ENCODE results near the gene CAPN5. TPM values are rescaled to one million over a fixed set of nuclear protein-coding genes. Genes with fewer than 3 reads are reported as not detected.

CAPN5 gene
- total RNA-seq, 1 donor from 2014 or later, result 5.1 TPM

DNA sequence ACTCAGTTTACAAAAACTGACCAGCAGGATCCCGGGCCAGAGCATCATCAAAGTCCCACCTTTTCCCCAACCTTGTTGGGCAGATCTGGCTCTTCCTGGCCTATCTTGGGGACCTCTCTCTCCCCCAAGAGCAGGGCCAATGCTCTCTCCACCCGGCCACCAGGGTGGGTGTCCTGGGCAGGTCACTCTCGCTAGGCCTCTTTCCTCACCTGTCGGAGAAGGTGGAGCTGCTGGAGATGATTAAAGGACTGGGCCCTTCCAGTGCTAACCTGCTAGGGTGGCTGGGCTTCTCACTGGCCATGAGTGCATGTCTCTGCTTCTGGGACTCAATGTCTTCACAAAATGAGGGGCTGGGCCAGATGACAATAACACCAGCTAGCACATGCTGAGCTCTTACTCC lies 2.9 kb upstream of the CAPN5 start:
- no peak for DNase-seq (ENCODE audit: low spot score)

DNA sequence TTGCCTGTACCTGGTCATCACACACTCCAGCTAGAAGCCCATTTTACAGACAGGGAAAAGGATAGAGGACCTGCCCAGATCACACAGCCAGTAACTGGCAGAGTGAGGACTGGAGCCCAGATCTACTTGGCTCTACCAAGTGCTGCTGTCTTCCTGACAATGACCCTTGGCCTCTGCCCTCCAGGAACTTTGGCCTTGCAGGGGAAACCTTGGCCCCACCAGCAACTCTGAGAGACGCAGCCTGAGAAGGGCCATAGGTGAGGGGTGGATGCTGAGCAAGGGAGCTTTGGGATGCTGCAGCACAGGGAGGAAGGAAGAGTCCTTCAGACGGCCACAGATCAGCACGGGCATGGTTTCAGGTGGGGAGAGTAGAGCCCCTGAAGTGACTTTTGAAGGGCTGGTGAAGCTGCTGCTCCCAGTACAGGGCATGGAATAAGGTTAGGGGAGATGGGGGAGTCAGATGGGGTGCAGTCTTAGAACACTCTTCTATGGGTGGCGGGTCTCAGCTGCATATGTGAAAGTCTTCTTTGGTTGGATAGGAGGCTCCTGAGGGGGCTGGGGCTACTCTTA lies 2.0 kb upstream of the CAPN5 start:
- peak; percentile 39 for DNase-seq (ENCODE audit: low spot score)

DNA sequence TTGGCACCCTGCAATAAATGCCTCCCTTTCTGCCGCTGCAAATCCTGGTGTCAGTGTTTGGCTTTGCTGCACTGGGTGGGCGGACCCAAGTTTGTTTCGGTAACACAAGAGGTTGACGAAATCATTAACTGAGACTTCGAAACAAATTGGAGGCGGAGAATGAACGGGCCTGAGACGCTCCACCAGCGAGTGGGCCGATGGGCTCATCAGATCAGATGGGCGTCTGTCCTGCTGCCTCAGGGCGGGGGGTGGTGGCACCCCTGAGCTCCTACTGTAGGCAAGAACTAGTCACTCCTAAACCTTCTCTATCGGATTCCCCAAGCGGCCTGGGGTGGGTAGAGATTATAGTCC lies 918 bp upstream of the CAPN5 start:
- DNase-seq (ENCODE audit: low spot score), result peak; percentile 84

DNA sequence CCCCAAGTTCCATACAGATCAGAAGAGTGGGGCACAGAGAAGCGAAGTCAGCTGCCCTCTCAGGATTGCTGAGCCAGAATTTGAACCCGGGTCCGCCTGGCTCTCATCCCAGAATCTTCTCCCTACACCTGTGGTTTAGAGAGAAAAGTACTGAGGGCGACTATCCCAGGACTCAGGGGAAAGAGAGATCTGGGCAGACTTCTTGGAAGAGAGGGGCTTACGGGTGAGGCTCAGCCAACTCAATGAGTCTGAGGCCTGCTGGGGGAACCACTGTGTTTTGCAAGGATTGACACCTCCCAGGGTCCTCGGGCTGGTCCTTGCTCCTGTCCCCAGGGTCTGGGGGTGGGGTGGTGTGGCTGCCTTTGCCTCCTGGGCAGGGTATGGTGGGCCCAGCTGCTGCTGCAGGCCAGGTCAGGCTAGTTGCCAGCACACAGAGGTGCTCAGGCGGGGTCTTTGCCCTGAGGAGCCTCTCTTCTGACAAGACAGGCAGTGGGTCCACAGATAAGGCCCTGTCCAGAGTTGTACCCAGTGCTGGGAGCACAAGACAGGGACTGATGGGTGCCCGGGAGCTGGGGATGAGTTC lies 1.2 kb downstream of the CAPN5 start:
- DNase-seq (ENCODE audit: low spot score), result peak; percentile 51

DNA sequence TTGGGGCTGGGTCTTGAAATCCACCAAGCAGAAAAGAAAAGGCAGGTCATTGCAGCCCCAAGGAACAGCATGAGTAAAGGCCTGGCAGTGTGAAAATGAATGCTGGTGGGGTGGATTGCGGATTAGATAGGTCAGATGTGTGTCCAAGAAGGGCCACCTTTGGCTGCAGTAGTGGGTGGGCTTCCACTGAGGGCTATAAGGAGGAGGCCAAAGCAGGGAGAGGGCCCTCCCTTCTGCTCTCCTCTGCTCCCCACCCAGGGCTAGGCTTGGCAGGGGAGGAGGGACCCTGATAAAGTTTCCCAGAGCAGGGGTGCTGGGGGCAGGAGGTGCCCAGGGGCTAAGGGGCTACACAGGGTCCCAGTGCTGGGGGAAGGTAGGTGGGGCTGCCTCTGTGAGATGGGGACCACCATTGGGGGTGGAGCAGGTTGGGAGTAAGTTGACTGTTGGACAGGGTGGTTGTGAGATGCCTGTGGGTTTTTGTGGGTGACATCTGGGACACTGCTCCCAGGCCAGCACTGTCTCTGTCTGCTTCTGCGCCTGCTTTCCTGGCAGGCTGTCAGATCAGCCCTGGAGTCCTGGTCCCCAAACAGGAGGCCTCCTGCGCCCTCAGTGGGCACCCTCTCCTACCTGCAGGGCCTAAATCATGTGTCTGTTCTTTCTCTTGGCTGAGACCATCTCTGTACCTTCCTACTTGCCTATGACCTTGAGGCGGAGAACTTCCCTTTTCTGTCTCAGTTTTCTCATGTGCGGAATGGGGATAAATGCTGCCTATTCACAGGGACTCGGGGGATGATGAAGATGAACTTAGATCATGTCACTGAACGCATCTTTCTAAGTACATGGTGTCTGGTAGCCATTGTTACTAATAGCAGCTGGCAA lies 1.9 kb downstream of the CAPN5 start:
- peak; percentile 82 for DNase-seq (ENCODE audit: low spot score)

DNA sequence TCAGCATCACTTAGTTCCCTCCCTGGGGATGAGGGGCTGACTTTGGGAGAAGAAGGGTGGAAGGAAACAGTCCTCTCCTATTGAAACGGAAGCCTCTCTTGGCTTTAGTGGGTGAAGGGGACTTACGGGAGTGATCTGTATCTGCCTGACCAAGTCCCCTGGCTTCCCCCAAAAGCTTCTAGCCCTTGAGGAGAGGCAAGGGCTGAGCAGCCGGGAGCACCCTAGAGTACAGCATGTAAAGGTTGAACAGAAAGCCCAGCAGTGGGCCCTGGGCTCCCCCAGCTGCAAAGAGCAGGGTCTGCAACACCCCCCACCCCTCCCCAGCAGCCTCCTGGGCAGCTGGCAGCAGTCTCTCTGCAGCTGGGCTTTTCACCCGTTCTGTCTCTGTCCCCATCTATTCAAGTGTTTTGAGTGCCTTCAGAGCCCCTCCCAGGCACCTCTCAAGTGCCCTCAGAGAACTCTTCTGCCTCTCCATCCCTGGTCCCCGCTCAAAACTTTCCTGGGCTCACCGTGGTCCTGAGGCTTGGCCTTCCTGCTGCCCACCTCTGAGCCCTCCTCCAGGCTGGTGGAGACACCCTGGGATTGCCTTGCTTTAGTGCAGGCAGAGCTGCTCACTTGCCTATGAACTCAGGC lies 2.7 kb downstream of the CAPN5 start:
- peak; percentile 83 for DNase-seq (ENCODE audit: low spot score)

DNA sequence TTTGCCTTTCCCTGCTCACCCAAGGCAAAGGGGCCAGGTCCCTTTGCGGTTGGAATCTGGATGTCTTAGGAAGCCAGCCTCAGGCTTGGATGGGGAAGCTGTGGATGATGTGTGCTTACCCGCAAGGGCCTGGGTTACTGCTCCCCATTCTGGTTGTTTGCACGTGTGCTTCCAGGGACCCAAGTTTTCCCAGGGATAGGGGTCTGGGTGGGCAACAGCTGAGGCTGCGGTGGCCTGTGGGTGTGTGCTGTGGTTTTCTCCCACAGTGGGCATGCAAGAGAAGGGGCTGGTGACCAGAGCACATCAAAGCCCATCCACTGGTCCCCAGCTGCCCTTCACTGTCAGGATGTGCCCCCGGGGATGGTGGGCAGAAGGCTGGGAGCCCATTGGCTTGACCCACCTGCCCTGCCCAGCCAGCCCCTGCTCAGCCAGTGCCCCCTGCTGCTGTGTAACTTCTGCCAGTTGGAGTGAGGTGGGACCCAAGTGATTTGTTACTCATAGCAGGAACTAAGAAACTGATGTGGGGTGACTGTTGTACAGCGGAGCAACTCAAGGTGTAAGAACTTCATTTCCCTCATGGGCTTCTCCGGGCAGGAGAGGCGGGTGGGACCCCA lies 3.3 kb downstream of the CAPN5 start:
- peak; percentile 86 for DNase-seq (ENCODE audit: low spot score)

DNA sequence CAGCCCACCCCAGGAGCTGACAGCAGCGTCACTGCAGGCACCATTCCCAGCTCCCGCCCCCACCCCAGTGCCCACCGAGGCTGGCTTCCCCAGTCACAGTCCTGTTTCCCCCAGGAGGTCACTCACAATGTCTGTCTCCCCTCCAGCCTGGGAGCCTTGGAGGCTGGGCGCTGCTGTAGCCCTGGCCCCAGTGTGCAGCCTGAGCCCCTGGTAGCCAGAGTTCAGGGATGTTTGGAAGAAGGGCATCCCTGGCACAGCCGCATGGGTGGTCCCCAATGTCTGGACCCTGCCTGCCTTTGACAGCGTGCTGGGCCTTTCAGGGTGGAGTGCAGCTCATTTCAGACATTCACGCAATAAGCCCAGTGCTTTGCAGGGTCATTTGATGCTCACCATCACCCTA lies 4.3 kb downstream of the CAPN5 start:
- DNase-seq (ENCODE audit: low spot score), result peak; percentile 86

DNA sequence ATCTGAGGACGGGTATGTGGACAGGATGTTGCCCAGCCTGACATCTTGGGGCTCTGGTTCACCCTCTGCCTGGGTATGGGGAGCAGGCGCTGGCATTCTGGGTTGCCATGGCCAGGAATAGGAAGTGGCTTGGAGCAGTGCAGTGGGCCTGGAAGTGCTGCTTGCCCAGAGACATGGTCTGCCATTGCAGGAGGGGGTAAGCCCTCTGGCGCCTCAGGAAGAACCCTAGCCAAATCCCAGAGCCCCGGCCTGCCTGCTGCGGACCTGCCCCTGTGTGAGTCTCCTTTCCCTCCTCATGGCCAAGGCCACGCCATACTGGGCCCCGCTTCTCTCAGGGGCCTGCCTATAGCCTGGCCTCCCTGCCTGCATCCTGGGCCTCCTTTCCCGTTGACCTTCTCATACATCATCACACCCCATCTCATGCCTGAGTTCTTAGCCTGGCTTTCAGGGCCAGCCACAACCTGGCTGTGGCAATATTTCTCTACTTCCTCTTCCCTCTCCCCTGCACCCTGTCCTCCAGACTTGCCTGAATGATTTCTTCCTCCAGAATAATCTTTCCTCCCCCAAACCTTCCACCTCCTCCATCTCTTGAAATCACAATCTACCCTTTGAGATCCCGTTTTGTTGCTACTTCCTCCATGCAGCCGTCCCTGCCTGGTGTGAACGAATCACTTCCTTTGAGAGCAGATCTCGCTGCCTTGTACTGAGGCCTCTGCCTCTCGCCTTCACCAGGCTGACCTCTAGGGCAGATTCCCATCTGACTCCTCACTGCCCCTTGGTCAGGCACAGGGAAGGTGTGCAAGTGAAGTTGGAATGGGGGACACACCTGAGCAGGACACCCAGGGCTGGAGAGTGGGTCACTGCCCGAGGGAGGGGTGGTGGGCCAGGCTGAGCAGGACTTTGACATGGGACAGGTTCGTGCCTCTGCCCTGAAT lies 5.2 kb downstream of the CAPN5 start:
- peak; percentile 81 for DNase-seq (ENCODE audit: low spot score)

DNA sequence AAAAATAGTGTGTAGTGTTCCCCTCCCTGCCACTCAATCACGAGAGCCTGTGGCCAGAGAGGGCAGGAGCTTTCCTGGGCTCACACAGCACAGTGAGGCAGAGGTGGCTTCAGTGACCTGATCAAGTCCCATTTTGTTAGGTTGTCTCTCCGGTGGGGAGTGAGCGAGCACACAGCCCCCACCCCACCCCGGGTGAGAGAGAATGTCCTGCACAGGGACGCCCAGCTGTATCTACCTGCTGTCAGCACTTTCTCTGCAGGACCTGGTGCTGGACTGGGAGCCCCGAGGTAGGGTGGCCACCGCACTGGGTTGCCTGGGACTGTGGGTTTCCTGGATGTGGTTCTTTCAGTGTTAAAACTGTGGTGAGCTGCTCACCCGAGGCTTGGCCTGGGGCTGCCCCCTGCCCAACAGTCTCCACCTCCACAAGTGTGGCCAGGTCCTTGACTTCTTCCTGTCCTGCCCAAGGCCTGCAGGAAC lies 6.1 kb downstream of the CAPN5 start:
- DNase-seq (ENCODE audit: low spot score), result no peak

DNA sequence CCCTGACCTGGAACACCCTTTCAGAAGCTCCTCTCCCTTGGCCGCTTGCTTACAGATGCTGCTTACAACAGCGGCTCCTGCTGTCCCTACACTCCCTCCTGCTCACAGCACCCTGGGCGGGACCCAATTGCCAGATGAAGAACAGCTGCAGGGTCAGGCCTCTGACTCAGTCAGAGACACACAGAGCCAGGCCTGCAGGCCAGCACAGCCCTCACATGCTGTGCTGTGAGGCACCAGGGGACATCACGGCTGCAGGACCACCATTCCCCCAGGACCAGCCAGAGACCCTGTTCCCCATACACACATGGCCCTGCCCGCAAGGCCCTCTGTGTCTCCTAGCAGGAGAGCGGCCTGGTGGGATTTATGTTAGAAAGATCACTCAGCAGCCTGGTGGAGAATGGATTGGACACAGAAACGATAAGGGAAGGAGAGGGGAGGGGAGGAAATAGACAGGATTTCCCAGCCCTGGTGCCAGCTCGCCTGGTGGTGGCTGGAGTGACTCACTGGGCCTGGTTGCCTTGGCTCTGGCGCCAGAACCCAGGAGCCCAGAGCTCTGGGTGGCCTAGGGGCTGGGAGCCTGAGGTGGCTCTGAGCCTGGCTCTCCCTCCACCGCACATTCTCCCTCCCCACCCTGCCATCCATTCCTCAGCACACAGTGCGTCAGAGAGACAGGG lies 6.7 kb downstream of the CAPN5 start:
- DNase-seq (ENCODE audit: low spot score), result peak; percentile 92

DNA sequence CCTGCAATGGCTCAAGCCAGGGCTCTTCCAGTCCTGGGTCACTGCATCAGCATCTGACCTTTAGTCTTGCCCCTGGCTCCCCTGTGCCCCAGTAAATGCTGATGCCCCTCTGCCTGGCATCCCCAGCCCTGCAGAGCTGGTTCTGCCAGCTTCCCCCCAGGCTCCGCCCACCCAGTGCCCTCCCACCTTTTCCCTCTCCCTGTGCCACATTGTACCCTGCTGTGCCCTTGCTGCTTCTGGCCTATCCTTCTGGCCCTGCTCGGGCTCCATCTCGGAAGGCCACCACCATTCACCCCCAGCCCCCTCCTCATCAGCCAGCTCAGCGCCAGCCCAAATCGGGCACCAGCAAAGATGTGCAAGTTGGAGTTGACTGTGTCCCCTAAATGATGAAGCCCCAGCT lies 7.4 kb downstream of the CAPN5 start:
- peak; percentile 85 for DNase-seq (ENCODE audit: low spot score)

DNA sequence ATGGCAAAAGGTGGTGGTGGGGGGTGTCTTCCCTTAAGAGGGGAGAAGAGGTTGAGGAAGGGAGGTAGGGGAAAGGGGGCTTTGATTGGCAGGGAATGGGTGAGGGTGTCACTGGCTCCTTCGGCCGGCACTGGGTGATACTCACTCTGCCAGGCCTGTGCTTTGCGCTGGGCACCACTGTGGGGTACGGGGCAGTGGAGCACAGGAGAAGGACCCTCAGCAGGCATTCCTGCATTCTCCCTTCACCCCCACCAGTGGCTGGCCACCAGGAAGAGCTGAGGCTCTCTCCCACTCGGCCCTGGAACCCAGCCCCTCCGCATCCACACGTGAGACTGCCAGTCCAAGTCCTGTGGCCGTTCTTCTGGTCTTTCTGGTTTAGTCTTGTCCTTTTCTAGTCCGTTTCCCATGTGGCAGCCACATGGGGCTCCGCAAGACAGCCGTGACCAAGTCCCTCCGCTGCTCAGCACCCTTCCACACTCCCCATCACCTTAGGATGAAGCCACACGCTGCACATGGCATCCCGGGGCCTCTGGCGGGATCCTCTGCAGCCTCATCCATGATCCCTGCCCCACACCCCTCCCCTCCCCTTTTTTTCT lies 8.0 kb downstream of the CAPN5 start:
- DNase-seq (ENCODE audit: low spot score), result peak; percentile 80

DNA sequence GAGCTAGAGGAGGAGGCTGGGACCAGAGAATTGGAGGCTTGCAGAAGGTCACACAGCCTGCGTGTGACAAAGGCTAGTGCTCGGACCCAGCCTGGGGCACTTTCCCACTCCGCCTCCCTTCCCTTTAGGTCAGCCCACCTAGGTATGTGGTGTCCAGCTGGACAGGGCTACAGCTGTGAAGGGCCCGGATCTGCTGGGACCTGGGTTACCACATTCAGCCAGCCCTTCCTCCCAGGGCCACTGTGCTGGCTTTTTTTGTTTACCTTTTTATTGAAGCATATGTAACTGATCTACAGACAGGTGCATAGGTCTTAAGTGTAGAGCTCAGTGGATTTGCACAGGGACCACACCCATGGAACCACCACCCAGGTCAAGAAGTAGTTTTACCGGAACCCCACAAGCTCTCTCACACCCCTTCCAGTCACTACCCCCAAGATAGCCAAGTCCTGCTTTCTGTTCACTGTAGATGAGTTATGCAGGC lies 8.7 kb downstream of the CAPN5 start:
- peak; percentile 85 for DNase-seq (ENCODE audit: low spot score)

DNA sequence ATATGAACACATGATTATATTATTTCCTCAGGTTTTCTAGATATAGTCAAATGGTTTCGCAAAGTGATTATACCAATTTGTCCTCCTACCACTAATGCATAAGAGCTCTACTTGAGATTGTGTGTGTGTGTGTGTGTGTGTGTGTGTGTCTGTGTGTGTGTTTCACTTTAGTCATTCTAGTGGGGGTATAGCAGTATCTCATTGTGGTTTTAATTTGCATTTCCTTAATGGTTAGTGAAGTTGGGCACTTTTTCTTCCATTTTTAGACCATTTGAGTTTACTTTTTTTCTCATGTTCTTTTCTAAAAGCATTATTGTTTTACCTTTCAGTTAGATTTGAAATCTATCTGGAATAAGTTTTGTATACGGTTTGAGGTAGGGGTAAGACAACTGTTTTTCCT lies 12.9 kb downstream of the CAPN5 start:
- no peak for DNase-seq (ENCODE audit: low spot score)

DNA sequence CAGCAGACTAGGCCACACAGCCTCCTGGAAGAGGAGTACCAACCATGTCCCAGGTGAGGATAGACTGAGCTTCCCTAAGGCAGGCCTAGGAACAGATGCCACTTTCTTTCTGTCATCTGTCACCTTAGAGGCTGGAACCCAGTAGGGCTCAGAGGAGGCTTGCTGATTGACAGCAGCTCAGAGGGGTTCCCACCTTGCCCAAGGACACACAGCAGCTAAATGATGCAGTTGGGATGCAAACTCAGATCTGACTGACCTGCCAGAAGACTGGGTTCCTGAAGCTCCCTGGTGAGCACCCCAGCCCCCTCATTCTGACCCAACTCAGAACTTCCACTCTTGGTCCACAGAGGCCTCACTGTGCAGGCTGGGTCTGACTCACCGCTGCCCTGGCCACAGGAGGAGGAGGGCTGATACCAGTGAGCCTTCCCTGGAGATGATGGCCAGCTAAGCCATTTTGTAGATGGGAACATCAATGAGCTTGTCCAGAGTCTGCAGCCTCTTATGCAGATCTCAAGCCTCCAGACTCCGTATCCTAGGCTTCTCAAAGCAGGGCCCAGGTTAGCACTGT lies 14.0 kb downstream of the CAPN5 start:
- DNase-seq (ENCODE audit: low spot score), result peak; percentile 68

DNA sequence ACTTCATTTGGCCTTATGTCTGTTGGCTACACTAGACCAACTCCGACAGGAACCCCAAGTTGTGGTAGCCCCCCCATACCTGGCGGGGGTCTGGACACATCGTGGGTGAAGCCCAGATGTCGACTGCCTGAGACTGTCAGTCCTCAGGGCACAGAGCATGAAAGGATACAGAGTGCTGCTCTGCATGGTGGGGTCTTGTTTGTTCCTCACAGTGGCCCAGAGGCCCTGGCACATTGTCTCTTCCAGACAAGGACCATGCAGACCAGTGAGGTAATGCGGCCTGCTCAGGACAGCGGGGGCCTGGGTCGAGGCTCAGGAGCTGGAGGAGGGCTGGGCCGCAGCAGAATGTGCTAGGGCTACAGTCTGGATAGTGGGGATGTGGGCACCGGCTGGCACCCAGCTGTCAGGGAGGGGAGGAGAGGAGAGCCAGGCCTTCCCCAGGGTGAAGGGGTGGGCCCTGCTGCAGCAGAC lies 14.6 kb downstream of the CAPN5 start:
- peak; percentile 67 for DNase-seq (ENCODE audit: low spot score)

DNA sequence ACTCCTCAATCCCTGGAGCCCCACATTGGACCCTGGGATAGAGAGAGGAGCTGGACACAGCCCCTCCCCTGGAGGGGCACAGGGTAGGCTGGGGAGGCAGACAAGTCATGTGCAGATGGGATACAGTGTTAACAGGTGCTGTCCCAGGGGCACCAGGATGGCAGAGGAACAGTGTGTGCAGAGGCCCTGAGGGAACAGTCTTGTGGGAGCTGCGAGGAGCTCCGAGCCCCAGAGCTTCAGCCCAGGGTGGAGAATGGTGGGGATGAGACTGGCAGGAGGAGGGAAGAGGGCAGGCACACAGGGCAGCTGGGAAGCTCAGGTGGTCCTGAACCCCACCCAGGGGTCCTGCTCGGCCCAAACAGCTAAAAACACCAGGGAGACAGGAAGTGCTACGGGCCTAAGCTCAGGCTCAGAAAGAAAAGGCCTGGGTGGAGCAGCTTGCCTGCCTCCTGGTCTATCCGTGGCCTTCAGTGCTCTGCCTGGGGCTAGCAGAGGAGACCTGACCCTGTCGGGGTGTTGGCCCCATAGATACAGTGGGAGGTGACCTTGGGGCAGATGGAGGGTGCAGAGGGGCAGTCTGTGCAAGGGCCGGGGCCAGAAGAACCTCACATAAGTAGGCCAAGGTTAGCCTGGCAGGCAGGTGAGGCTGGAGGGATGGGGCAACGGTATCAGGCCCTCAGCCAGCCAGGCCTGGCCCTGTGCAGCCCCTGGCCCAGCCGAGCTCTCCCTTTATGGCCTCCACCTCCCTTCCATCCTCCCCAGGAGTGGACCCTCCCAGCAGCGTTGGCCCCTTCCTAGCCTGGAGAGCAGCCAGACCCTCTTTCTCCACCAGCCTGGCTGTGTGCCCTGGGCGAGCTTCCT lies 15.4 kb downstream of the CAPN5 start:
- peak; percentile 71 for DNase-seq (ENCODE audit: low spot score)
